ENCODE results near the gene THAP5.

THAP5 gene, protein sequence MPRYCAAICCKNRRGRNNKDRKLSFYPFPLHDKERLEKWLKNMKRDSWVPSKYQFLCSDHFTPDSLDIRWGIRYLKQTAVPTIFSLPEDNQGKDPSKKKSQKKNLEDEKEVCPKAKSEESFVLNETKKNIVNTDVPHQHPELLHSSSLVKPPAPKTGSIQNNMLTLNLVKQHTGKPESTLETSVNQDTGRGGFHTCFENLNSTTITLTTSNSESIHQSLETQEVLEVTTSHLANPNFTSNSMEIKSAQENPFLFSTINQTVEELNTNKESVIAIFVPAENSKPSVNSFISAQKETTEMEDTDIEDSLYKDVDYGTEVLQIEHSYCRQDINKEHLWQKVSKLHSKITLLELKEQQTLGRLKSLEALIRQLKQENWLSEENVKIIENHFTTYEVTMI

DNA sequence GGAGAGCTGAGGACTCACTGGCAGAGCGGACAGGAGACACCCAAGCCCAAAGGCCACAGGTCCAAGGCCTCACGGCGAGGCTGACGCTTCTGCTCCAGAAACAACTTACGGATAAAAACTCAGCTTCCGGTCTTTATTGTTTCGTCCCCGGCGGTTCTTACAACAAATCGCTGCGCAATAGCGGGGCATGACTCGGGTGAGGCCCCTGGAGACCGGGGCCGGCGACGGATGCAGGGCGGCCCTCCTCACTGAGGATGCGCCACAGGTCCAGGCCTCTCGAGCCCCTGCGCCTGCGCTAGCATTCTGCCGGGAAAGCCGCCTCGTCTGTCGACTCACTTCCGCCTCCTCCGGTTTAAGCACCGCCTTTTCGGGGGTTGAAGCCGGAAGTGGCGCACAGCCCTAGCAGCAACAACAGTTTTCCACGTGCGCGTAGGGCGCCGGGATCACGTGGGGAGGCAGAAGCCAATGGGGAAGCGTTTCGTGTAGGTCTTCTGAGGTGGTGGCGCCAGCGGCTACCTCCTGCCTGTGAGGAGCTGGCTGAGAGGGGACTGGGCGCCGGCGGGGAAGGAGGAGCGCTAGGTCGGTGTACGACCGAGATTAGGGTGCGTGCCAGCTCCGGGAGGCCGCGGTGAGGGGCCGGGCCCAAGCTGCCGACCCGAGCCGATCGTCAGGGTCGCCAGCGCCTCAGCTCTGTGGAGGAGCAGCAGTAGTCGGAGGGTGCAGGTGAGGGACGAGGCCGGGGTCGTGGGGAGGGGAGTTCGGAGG, at the start of gene THAP5, which contains the start of gene DNAJB9:
Gene THAP5 (minus strand): TSS at position 326 of the 765 bp plus-strand sequence. CDS start 137 bp downstream, at position 189.
Gene DNAJB9 (plus strand): TSS at position 494 of the 765 bp plus-strand sequence. CDS start 1,853 bp downstream, outside the sequence.
- peak; percentile 98 for DNase-seq

DNA sequence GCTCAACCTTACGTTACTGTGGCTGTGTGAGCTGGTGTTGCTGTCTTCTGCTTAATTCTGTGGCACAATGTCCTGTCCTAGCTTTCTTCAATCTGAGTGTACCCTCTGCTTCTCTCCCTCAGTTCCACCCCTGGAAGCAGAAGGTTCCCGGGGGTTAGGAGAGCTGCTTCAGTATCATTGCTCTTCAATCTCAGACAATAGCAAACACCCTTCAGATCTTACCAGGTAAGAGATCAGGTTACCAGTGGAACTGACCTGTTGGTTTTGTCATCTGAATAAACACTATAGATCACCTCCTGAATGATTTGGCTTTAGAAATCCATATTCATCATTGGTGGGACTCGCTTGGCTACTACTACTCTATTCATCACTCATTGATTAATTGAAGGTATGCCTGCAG, 48.5 kb upstream of the THAP5 start:
- no peak for DNase-seq

DNA sequence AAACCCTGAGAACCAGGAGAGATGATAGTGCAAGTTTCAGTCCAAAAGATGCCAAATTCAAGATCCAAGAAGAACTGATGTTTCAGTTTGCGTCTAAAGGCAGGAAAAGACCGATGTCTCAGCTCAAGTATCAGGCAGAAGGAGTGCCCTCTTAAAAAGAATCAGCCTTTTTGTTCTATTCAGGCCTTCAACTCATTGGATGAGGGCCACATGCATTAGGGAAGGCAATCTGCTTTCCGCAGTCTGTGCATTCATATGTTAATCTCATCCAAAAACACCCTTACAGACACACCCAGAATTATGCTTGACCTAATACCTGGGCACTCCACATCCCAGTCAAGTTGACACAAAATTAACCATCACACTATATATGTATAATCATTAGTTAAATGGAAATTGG, 45.4 kb upstream of the THAP5 start:
- DNase-seq, result no peak

DNA sequence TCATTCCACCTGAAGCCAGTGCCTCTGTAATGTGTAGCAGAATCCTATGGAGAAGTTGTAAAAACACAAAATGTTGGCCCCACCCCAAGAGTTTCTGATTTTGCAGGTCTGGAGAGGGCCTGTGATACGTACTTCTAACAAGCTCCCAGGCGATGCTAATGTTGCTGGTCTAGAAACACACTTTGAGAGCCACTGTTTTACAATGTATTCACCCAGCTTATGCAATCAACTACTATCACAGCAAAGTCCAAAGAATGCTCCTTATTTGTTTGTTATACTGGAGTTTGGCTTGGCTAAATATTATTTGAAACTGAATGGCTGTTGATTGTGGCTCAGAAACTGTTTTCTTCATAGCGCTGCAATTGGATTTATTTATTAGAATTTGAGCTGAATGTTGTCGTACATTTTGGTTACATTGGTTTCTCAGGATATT, 44.5 kb upstream of the THAP5 start:
- DNase-seq, result no peak

DNA sequence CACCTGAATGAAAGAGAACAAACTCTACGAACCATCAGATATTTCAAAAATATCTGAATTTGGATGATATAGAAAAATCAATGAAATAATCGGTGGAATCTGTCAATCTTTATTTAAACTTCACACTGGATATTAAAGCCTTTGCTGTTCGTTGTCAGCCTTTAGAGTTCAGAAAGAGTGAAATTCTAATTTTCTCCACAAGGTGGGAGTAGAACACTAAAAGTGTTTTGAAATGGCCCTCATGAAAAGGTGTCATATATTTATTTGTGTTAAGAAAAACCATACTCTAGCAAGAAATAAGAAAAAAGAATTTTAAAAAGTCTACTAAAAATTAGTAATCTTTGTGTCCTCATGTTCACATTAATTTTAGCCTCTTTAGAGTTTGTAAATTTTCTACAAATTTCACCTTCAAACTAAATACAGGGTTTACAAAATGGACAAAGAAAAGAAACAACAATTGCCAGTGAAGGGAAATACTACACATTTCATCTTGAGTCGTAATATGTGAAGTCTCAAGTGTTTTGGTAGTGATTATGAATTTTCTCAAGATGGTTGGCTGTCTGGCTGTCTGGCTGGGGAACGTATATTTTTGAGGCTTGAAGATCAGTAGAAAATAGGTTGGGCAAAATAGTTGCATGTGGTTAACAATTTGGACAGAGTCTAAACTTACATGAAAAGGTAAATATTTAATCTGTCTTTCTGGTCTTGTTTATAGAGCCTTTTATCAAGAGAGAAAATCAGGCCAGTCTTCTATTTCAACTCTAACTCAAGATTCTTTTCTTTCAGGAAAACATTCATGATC, 43.8 kb upstream of the THAP5 start:
- DNase-seq, result peak; percentile 87

DNA sequence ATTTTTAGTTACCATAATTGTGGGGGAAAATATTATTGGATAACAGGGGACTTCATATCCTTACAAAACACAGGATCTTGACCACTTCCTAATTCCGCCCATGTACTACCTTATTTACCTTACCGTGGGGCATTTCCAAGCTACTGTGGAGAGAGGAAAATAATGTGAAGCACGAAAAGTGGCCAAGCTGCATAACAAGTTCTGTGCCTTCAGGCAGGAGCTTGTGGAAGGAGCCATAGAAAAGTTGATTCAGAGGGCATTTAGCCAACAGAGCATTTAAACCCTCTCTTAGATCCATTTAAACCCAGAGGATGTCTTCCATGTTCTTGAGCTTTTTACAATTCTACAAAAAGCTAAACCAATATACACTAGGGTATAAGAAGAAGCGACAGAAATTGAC, 41.8 kb upstream of the THAP5 start:
- no peak for DNase-seq

DNA sequence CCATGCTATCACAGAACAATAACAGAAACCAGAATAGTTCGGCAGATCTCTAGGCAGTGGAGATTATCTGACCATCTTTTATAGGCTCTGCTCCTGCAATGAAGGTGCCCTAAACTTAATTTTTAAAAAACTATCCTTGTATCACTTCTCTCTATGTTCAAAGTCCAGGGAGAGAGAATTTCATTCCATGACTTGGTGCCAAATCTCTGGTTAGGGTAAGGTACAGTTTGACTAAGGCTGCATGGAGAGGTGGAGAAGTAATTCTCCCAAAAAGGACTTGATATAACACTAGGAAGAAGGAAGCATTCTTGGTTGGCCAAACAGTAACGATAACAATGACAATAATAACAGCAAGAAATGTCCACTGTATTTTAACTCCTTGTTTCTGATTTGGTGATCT, 40.1 kb upstream of the THAP5 start:
- no peak for DNase-seq

DNA sequence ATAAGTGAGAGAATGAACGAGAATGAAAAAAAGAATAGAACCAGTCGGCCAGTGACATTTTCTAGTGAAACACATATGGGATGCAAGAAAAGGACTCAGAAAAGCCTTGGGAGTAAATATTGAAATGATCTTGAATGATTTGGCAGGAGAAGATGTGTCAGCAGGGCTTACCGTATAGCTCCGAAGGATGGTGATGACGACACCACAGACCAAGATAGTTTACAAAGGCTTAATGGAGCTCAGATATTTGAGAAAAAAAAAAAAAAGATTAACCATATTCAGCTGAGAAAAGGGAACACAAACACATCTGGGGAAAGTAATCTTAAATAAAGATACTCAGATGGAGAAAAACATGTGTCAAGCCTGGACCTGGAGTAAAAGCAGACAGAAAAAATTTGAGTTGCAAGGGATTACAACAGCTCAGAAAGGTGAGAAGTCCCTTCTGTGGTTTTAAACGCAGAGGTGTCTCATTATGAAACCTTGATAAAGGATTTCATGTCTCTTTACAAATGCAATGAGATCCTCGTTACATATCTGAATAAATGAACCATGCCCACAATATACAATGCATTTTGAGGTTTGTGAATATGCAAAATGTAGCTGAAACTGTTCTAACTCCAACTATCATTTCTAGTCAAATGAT, 36.2 kb upstream of the THAP5 start:
- no peak for DNase-seq

DNA sequence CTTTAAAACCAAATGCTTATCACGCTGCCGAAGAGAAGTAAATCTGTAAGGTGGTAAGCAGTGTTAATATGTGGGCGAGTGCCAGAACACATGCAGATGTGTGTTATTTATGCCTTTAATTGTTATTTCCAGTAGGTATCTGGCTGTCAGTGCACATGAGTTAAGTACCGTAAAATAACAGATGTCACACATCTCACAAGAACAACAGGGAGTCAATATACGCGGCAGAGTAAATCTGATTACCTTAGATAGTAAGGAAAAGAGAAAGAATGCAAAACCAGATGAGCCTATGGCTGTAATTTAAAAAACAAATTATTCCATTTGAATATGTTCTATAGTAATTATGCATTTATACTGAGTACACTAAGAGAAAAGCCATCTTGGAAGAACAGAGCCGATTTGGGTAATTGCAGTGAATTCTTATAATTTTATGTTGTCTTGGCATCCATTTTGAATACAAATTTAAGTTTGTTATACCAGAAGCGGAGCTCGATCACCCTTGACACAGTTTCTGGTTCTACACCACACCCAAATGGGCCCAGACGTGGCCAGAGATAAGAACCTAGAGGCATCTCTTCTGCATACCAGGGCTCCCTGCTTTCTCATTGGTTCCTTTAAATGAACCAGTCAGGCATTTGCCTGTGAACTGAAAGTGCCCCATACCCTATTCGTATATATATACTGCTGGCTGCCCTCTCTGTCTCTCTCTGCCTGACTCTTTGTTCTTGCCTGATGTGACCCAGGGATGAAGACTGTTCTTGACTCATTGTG, 35.0 kb upstream of the THAP5 start:
- peak; percentile 65 for DNase-seq

DNA sequence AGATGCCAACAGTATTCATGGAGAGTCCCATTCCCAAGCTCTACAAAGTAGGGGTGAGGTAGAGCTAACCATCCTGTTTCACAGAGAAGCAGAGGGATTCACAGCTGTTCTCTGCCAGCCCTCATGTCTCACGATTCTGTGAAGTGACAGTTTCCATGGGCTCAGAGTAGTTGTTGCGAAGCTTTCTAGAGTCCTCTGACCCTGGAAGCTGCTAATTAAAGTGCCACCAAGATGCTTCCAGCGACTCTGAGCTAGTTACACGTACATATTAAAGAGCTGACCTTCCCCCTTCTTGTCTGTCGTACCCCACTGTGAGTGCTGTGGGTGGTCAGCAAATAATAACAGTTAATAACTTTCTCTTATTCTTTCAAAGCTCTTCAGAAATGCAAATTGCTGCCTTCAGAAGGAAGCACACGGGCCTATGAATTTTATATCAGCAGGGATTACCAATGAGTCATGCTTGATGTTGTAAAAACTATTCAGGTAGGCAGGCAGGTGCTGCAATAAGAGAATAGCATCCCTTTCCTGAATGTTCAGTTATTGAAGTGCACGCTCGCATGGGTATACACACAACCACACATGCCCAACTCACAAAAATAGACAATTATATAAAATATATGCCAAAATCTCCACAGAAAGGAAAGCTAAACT, 34.3 kb upstream of the THAP5 start:
- peak; percentile 57 for DNase-seq

DNA sequence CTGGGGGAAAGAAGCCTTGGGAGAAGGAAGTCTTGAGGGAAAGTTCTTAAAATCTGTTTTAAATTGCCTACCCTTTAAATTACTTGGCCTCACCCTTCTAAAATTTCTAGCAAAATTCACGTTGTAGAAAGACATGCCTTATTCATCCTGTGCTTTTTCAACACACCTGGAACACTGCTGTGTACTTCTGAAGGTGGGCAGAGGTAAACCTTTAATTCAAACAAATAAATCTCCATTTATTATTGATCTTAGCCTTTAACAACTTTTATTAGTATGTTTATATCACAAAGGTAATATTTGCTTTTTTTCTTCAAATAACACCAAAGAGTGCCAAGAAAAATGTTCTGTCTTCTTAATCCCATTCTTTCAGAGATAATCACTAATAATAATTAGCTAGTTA, 30.9 kb upstream of the THAP5 start:
- DNase-seq, result no peak

DNA sequence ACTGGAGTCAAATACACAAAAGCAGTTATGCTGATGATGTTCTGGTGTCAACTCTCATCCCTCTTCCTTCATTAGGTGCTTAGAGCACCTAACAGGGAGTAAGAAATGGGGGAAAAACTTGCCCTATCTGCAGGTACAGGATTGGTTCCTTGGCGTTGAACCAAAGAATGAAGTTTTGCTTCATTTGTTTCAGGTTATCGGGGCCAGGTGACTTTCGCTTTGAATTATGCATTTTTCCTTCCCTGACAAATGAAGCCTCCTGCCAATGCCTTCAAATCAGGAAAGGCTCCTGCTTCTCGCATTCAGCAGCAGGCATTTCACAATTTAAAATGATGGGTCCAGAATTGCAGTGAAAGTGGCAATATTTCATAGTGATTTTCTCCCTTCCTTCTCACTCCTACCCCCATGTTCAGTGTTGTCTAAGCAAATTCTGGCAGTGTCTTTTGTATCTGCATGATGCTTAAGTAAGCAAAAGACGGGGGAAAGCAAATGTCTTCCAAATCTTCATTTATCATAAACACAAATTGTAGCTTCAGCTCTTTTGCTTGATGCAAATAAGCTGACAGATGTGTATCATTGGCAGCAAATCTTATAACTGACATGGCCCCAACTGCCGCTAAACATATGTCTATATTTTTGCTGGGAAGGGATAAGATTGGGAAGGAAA, 29.5 kb upstream of the THAP5 start:
- peak; percentile 92 for DNase-seq

DNA sequence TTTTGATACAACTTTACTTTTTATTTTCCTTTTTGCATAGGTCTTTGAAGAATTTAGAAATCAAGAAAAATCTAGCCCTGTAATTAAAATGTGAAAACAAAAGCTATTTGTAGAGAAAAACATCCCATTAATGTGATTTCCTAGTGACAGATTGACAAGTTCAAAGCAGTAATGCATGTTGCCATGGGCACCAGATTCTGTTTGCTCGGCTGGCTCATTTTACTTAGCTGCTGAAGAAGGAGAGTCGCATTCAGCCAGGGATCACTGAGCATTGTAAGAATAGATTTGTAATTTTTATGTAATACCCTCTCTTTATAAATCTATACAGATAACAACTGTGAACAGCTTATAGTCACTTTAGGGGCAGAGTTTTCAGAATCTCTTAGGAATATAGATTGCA, 28.6 kb upstream of the THAP5 start:
- peak; percentile 90 for DNase-seq

DNA sequence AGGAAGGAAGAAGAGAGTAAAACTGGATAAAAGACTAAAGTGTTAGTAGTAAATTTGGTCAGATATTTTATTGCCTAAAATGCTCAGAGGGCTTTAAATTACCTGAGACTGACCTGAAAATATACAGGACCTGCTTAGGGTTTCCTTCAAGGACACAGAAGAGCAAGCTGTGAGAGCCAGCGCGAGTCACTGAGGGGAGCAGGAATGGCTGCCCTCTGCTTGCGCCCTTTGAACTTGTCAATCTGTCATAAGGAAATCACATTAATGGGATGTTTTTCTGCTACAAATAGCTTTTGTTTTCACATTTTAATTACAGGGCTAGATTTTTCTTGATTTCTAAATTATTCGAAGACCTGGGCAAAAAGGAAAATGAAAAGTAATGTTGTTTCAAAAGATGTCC, 27.1 kb upstream of the THAP5 start:
- no peak for DNase-seq

DNA sequence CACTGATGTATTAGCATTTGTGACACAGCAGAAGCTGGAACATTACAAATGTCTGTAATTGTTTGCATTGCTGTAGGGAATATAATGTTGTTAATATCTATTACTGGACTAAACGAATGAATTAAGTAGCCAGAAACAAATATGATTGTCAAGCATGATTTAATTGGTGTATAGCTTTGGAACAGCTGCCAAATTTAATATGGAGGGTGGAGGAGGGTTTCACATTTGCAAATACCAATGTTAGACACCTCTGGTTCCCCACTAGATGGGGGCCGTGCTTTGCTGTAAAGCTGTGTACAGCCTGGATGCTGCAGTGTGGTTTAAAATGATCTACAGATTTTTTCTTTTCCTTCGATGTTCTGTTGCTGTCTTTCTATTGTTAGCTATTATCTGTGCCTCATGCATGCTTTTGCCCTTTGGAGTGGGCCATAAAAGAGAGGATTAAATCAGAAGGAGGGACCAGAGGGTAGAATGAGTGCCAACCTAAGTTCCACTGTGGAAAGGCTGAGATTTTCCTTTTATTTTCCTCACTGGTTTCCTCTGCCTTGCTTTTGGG, 23.2 kb upstream of the THAP5 start:
- DNase-seq, result peak; percentile 97

DNA sequence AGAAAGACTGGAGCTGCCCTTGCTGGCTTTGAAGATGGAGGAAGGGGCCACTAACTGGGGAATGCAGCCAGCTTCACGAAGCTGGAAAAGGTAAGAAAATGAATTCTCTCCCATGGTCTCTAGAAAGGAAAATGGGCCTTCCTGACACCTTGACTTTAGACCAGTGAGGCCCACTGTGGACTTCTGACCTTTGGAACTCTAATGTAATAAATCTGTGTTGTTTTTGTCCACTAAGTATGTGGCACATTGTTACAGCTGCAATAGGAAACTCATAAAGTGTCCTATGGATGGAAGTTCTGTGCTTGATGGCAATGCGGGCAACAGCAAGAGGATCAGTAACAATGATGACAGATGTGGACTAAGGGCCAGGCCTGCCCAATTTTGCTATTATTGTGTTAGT, 21.1 kb upstream of the THAP5 start:
- DNase-seq, result no peak

DNA sequence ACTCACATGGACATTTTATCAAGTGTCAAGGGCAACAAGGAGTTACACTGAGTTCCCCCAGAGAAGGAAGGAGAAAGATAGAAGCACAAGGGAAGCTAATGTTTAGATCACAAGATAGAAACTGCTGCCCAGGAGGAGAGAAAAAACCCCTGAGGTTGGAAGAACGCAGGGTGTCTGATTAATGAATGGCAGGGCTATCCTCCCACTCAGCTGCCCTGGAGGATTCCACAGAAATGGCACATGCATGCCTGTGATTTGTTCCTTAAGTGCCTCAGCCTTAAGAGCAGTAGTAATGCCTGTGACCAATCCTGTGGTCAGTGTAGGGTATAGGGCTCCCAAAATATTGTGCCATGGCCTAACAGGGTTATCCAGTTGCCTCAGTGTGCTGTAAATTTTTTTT, 20.4 kb upstream of the THAP5 start:
- DNase-seq, result no peak

DNA sequence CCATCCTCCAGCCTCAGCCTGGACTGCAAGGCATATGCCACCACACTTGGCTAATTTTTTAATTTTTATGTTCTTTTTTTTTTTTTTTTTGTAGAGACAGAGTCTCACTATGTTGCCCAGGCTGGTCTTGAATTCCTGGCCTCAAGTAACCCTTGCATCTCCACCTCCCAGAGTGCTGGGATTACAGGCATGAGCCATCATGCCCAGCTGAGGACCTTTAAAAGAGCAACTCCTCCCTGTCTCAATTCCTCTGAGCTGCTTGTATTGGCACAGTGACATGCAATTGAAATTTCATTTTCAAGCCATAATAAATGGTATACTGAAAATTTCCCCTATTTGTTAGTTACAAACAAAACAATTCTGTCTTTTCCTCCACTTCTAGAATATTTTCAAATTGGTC, 19.7 kb upstream of the THAP5 start:
- DNase-seq, result no peak

DNA sequence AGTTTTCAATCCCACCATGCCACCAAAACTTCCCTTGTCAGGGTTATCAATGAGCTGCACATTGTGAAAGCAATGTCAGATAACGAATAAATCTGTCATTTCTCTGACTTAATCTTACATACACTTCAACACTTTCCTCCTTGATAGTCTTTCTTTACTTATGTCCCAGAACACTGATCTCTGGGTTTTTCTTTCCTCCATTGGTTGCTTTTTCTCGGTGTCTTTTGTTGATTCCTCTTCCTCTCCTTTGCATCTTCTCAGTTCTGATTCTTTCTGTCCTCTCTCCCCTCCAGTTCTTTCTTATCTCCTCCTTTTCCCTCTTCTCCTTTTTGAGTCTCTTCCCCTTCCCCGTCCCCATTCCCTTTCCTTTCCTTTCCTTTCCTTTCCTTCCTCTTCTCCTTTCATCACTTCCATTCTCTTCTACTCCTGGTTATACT, 16.8 kb upstream of the THAP5 start:
- DNase-seq, result no peak

DNA sequence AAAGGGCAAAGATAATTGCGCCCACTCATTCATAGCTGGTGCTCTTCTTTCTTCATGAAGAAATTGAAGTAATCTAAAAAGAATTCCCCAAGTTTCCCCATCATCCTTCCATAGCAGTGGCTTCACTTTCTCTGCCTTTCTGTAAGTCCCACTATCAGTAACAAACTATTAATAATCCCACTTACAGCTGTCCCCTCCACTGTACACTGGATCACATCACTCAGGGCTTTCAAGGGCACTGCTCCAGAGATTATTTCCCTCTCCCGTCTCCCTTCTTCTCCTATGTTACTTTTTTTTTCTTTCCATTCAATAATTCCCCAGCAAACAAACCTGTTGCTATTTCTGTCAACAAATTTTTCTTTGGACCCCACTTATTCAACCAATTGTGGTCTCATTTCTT, 16.3 kb upstream of the THAP5 start:
- DNase-seq, result no peak
